DOHH2 (cell line): ENCODE data around the gene UACA.

Experiments
- EZH2phosphoT487 ChIP-seq: fragments of 200-600 bp; sonication (generic); IDR thresholded peaks from 2 replicates; pipeline ENCODE4 v1.6.1; 2017; ENCODE audit warnings: borderline replicate concordance, mild to moderate bottlenecking, antibody characterized with exemption, low read length, moderate library complexity, mixed read lengths
- TF ChIP-seq, protein P1 (sequence below): fragments of 200-600 bp; sonication (generic); IDR thresholded peaks from one replicate; pipeline ENCODE4 v1.5.1; 2014; ENCODE audit warnings: antibody characterized with exemption, mild to moderate bottlenecking, low read depth, low read length; ENCODE audit not compliant: poor library complexity, severe bottlenecking

DNA sequence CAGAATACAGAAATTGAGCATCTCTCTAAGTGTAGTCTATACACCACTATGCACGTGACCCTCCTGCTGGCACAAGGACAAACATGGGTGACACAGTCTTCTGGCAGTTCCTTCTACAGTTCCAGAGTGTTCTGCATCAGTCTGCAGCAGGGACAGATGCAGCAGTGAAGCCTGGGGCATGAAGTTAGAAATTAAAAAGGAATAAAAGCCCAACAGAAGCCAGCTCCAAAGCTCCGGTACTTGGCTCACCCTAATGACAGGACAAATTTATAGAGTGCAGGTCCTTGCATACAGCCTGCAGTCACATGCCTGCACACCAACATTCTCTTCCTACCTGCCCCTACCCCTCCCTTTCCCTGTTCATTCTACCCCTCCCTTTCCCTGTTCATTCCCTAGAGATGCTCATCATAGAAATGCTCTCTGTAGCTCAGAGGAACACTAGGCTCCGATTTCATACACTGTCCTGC is 15.0 kb downstream of the UACA start:
- TF ChIP-seq, protein P1, sequence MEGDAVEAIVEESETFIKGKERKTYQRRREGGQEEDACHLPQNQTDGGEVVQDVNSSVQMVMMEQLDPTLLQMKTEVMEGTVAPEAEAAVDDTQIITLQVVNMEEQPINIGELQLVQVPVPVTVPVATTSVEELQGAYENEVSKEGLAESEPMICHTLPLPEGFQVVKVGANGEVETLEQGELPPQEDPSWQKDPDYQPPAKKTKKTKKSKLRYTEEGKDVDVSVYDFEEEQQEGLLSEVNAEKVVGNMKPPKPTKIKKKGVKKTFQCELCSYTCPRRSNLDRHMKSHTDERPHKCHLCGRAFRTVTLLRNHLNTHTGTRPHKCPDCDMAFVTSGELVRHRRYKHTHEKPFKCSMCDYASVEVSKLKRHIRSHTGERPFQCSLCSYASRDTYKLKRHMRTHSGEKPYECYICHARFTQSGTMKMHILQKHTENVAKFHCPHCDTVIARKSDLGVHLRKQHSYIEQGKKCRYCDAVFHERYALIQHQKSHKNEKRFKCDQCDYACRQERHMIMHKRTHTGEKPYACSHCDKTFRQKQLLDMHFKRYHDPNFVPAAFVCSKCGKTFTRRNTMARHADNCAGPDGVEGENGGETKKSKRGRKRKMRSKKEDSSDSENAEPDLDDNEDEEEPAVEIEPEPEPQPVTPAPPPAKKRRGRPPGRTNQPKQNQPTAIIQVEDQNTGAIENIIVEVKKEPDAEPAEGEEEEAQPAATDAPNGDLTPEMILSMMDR, result no peak
- TF ChIP-seq EZH2phosphoT487, result no peak
